Activated naive CD4-positive, alpha-beta T cell treated with anti-CD3 and anti-CD28 coated beads for 36 hours (primary cell): ENCODE measurements around the gene C20orf141. TPM values are rescaled to one million over a fixed set of nuclear protein-coding genes. Genes with fewer than 3 reads are reported as not detected.
A peak's percentile ranks its signal among the peaks of the same experiment; 100 is the strongest.

Experiments used
- CTCF ChIA-PET: fragments of 350-600 bp; sonication (Branson Sonifier 250); formaldehyde crosslinking; loops from one replicate; lab custom pipeline; 2021; ENCODE audit warnings: antibody characterized with exemption; lab: Charles Lee
- DNase-seq: peaks from one replicate; pipeline ENCODE4 v3.0.0-alpha.2; 2020
- H3K27ac Mint-ChIP-seq: one replicate; pipeline ENCODE4 v1.8.0; 2021; ENCODE audit warnings: mild to moderate bottlenecking, mixed read lengths
- H3K27me3 Mint-ChIP-seq: one replicate; pipeline ENCODE4 v1.8.0; 2021; ENCODE audit warnings: low read depth, mixed read lengths
- H3K36me3 Mint-ChIP-seq: one replicate; pipeline ENCODE4 v1.8.0; 2021; ENCODE audit warnings: low read depth, mixed read lengths
- H3K4me1 Mint-ChIP-seq: one replicate; pipeline ENCODE4 v1.8.0; 2021; ENCODE audit warnings: low read depth, mixed read lengths
- H3K4me3 Mint-ChIP-seq: one replicate; pipeline ENCODE4 v1.8.0; 2021; ENCODE audit warnings: mild to moderate bottlenecking, moderate library complexity, mixed read lengths
- H3K9me3 Mint-ChIP-seq: one replicate; pipeline ENCODE4 v1.8.0; 2021; ENCODE audit warnings: mixed read lengths
- intact Hi-C: fragments of 100-400 bp; cut with micrococcal nuclease; formaldehyde crosslinking; loops from one replicate; pipeline ENCODE4 v1.15.1; 2023
- total RNA-seq, 2 experiments: library from RNA; stranded (reverse); gene quantifications; one replicate each; pipeline ENCODE4 v1.2.3, GENCODE V29; 2021

The C20orf141 gene
- total RNA-seq, 2 experiments from 2014 or later: not detected

GRCh38 chr20:2794202-2794748 is 20.5 kb upstream of the C20orf141 start:
- CTCF ChIA-PET: interaction anchor here (0.6 to 0.7 kb wide), 2 partner anchors 14 to 20 kb away, joined by 4 to 8 read pairs; no protein-coding TSS in a partner anchor
- intact Hi-C loops: no loop called here
- Mint-ChIP-seq H3K4me1 (peaks cover 4% of the 10 kb centered on the region), H3K36me3 (no peaks in the 10 kb centered on the region), H3K27me3 (peaks cover 22% of the 10 kb centered on the region), H3K9me3 (no peaks in the 10 kb centered on the region), H3K27ac (no peak overlapping the region), H3K4me3 (no peak overlapping the region)
- no peak for DNase-seq

GRCh38 chr20:2794866-2795447 is 19.8 kb upstream of the C20orf141 start:
- Mint-ChIP-seq H3K4me1 (peaks cover 11% of the 10 kb centered on the region), H3K27me3 (peaks cover 29% of the 10 kb centered on the region), H3K4me3 (no peak overlapping the region), H3K27ac (no peak overlapping the region), H3K36me3 (peaks cover under 1% of the 10 kb centered on the region), H3K9me3 (no peaks in the 10 kb centered on the region)
- DNase-seq: no peak
- CTCF ChIA-PET: interaction anchor here (0.5 to 0.7 kb wide), 3 partner anchors 13 to 342 kb away, joined by 3 to 8 read pairs (median 4); no protein-coding TSS in a partner anchor
- intact Hi-C loops: no loop called here

DNA sequence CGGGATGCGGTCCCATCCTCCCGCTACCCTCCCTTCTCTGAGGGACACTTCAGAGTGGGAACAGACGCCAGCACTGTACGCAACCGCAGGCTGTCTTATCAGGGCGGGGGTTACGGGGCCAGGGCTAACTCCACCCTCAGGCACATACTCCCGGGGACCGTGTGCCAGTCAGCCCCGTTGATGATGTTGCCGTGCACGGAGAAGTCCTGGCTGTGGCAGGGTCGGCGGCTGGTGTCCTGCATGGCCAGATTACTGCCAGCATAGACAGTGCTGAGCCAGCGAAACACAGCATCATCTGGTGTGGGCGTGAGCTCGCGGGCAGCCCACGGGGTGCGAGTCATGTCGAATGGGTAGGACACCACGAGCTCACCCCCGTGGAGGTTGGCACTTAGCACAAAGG is 19.3 kb upstream of the C20orf141 start:
- CTCF ChIA-PET: no interaction called here
- H3K9me3 Mint-ChIP-seq: no peaks in the 10 kb centered on the region
- H3K27me3 Mint-ChIP-seq: peaks cover 31% of the 10 kb centered on the region
- H3K4me3 Mint-ChIP-seq: no peak overlapping the region
- intact Hi-C loops: no loop called here
- peaks cover 1% of the 10 kb centered on the region for H3K36me3 Mint-ChIP-seq
- H3K4me1 Mint-ChIP-seq: peaks cover 13% of the 10 kb centered on the region
- no peak for DNase-seq
- H3K27ac Mint-ChIP-seq: no peak overlapping the region

DNA sequence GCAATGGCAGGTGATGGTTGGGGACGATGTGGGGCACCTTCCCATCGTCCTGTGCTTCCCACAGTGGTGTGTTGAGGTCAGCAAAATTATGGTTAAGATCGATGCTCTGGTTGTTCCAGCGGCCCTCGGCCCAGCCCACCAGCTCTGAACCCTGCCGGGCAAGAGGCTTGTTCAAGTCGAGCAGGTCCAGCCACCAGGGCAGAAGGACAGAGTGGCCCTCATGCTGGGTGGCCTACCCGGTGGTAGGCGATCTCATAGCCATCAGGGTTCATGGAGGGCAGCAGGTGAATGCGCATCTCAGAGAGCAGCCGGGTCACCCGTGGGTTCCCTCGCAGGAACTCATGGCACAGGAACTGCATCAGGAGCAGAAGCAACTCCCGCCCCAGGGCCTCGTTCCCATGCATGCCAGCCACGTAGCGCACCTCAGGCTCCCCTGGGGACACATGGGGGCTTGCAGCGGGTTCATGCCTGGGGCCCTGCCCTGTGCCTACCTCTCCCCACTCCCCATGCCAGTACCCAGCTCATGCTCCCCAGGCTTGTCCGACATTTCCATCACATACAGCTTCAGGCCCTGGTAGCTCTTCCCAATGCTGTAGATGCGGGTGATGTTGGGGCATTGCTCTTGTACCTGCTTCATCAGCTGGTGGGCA is 18.7 kb upstream of the C20orf141 start:
- CTCF ChIA-PET: no interaction called here
- intact Hi-C loops: no loop called here
- Mint-ChIP-seq H3K27ac (no peak overlapping the region), H3K27me3 (peaks cover 37% of the 10 kb centered on the region), H3K4me3 (no peak overlapping the region), H3K4me1 (peaks cover 19% of the 10 kb centered on the region), H3K9me3 (no peaks in the 10 kb centered on the region), H3K36me3 (peaks cover 1% of the 10 kb centered on the region)
- DNase-seq: no peak

GRCh38 chr20:2797136-2797983 is 17.4 kb upstream of the C20orf141 start:
- intact Hi-C loops: no loop called here
- DNase-seq: no peak
- no peak overlapping the region for H3K4me3 Mint-ChIP-seq
- CTCF ChIA-PET: interaction anchor here (0.9 kb wide), 1 partner anchor 131 kb away, joined by 3 read pairs; no protein-coding TSS in a partner anchor
- peaks cover 43% of the 10 kb centered on the region for H3K27me3 Mint-ChIP-seq
- no peak overlapping the region for H3K27ac Mint-ChIP-seq
- peaks cover 1% of the 10 kb centered on the region for H3K36me3 Mint-ChIP-seq
- H3K4me1 Mint-ChIP-seq: peaks cover 22% of the 10 kb centered on the region
- no peaks in the 10 kb centered on the region for H3K9me3 Mint-ChIP-seq

DNA sequence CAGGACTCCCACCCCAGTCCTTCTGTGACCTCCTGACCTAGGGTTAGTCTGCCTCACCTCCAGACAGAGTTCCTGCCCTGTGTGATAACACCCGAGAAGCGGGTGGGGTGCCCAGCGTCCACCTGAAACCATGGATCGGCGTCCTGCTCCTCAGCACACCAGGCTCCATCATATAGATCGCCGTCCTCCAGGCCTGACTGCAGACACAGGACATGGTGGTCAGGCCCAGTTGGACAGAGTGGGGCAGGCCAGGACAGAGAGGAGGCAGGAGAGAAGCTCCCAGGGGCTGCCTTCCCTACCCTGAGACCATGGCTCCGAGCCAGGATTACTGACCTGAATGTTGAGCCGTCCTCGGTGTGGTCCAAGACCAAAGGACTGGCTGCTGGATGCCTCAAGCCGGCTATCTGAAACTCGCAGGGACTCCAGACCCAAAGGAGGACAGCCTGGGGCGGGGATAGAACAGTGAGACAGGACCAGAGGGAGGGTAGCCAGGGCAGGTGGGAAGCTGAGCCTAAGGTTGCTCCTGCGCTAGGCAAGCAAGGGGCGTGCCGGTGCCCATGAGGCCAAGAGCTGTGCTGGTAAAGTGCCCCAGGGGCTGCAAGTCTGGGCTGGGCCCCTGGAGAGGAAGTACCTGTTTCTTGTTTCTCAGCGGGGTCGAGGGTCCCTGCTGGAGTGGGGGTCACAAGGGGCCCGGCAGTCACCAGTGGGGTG is 16.5 kb upstream of the C20orf141 start:
- DNase-seq: no peak
- H3K9me3 Mint-ChIP-seq: no peaks in the 10 kb centered on the region
- H3K27me3 Mint-ChIP-seq: peaks cover 46% of the 10 kb centered on the region
- CTCF ChIA-PET: interaction anchor here (0.5 to 0.9 kb wide), 2 partner anchors 18 to 132 kb away, joined by 3 to 4 read pairs; no protein-coding TSS in a partner anchor
- H3K4me3 Mint-ChIP-seq: no peak overlapping the region
- intact Hi-C loops: no loop called here
- H3K36me3 Mint-ChIP-seq: peaks cover 1% of the 10 kb centered on the region
- no peak overlapping the region for H3K27ac Mint-ChIP-seq
- peaks cover 22% of the 10 kb centered on the region for H3K4me1 Mint-ChIP-seq

- H3K4me3 Mint-ChIP-seq: peak overlapping the region; percentile 79
- intact Hi-C loops: no loop called here
- H3K4me1 Mint-ChIP-seq: peaks cover 22% of the 10 kb centered on the region
- peaks cover 1% of the 10 kb centered on the region for H3K36me3 Mint-ChIP-seq
- H3K9me3 Mint-ChIP-seq: no peaks in the 10 kb centered on the region
- H3K27ac Mint-ChIP-seq: no peak overlapping the region
- DNase-seq: peak; percentile 28
- peaks cover 45% of the 10 kb centered on the region for H3K27me3 Mint-ChIP-seq
- CTCF ChIA-PET: interaction anchor here (0.5 to 1.2 kb wide), 3 partner anchors 9 to 19 kb away, joined by 3 to 4 read pairs (median 3); no protein-coding TSS in a partner anchor
Observed at GRCh38 chr20:2798814-2799213, 16.0 kb upstream of the C20orf141 start.

GRCh38 chr20:2799271-2799670 is 15.5 kb upstream of the C20orf141 start:
- CTCF ChIA-PET: interaction anchor here (0.6 to 1.2 kb wide), 2 partner anchors 9 to 14 kb away, joined by 3 read pairs; no protein-coding TSS in a partner anchor
- H3K4me1 Mint-ChIP-seq: peaks cover 22% of the 10 kb centered on the region
- peak overlapping the region; percentile 79 for H3K4me3 Mint-ChIP-seq
- no peaks in the 10 kb centered on the region for H3K9me3 Mint-ChIP-seq
- no peak for DNase-seq
- intact Hi-C loops: no loop called here
- peaks cover 47% of the 10 kb centered on the region for H3K27me3 Mint-ChIP-seq
- H3K27ac Mint-ChIP-seq: no peak overlapping the region
- peaks cover 1% of the 10 kb centered on the region for H3K36me3 Mint-ChIP-seq

DNA sequence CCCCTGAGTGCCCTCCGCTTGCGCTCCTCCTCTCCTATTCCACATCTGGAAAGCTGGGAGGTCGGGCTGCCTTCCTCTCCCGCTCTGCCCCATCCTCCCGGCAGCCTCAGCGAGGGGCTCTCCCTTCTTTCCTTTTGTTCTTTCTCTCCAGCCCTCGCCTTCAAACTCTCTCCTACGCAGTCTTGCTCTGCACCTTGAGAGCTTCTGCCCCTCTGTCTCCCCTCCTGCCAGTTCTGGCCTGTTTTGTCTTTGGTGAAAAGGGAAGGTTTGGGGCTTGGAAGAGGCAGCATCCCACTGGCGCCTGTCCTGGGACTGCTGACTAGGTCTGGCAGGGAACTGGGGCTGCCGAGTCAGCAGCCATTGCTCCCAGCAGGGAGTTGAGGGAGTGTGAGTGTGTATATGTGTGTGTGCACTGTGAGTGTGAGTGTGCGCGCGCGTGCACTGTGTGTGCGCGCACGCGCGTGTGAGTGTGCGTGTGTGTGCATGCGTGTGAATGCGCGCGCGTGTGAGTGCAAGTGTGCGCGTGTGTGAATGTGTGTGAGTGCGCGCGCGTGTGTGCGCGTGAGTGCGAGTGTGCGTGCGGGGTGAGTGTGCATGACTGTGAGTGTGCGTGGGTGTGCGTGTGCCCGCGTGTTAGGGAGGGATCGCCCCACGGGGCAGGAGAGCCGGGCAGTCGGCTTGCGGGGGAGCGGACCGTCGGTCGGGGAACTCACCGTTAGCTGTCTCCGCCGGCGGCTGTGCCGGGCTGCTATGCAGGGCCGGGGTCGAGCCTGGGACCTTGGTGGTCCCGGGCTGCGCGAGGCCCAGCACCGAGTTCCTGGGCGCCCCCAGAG is 14.9 kb upstream of the C20orf141 start:
- Mint-ChIP-seq H3K27ac (no peak overlapping the region), H3K4me1 (peaks cover 22% of the 10 kb centered on the region), H3K27me3 (peaks cover 51% of the 10 kb centered on the region), H3K4me3 (peak overlapping the region; percentile 79), H3K9me3 (no peaks in the 10 kb centered on the region), H3K36me3 (peaks cover 1% of the 10 kb centered on the region)
- peak; percentile 40 for DNase-seq
- intact Hi-C loops: no loop called here
- CTCF ChIA-PET: interaction anchor here (1.2 kb wide), 1 partner anchor 10 kb away, joined by 3 read pairs; no protein-coding TSS in a partner anchor

GRCh38 chr20:2800521-2801285 is 14.1 kb upstream of the C20orf141 start, which contains the start of gene CPXM1:
CPXM1 (minus strand) TSS chr20:2800627; CDS start chr20:2800572, 55 bp downstream.
- CTCF ChIA-PET: interaction anchor here (0.9 to 1.1 kb wide), 3 partner anchors 23 to 51 kb away, joined by 3 to 4 read pairs (median 3); no protein-coding TSS in a partner anchor
- intact Hi-C loops: loop anchor here (1.0 kb wide), 1 partner anchor 32 kb away; no protein-coding TSS in a partner anchor
- Mint-ChIP-seq H3K9me3 (no peaks in the 10 kb centered on the region), H3K27me3 (peaks cover 56% of the 10 kb centered on the region), H3K4me1 (peaks cover 22% of the 10 kb centered on the region), H3K36me3 (peaks cover 1% of the 10 kb centered on the region), H3K27ac (peak within 1 kb of the TSS; percentile 24), H3K4me3 (peak within 1 kb of the TSS; percentile 79)
- DNase-seq: peak; percentile 42
